Forelimb muscle (tissue), 1 donor: ENCODE results near the gene E2F4. TPM values are rescaled to one million over a fixed set of nuclear protein-coding genes. Genes with fewer than 3 reads are reported as not detected.

ENCODE experiments used
- DNase-seq: peaks from one replicate; pipeline ENCODE4 v3.0.0-alpha.2; 2013; ENCODE audit warnings: low read depth
- polyA plus RNA-seq: library from polyadenylated mRNA; unstranded; fragments of 120-200 nt; gene quantifications from one replicate; pipeline ENCODE4 v1.2.1, GENCODE V29; 2013; ENCODE audit not compliant: insufficient read length

Gene E2F4
- polyA plus RNA-seq, 1 donor = 40.5 TPM

DNA sequence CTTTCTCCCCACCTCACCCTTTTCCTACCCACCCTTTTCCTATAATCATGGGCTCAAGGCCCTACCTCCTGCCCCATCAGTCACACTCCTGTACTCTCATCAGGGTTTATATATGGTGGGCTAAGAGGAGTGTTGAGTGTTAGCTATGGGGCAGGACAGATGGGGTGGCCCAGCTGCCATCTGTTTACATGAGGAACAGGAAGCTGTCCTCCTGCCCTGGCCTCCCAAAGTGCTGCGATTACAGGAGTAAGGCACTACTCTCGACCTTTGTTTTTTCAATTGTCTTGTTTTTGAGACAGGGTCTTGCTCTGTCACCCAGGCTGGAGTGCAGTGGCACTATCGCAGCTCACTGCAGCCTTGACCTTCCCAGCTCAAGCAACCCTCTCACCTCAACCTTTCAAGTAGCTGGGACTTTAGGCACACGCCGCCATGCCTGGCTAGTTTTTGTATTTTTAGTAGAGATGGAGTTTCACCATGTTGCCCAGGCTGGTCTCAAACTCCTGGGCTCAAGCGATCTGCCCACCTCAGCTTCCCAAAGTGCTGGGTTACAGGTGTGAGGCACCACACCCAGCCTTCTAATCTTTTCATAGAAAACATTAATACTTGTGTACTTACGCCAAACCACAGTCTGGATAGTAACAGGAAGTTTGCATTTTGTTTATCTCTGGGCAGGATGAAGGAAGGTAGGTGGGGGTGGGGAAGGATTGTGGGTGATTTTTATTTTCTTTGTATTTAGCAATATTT is 33.9 kb upstream of the E2F4 start:
- no peak for DNase-seq

DNA sequence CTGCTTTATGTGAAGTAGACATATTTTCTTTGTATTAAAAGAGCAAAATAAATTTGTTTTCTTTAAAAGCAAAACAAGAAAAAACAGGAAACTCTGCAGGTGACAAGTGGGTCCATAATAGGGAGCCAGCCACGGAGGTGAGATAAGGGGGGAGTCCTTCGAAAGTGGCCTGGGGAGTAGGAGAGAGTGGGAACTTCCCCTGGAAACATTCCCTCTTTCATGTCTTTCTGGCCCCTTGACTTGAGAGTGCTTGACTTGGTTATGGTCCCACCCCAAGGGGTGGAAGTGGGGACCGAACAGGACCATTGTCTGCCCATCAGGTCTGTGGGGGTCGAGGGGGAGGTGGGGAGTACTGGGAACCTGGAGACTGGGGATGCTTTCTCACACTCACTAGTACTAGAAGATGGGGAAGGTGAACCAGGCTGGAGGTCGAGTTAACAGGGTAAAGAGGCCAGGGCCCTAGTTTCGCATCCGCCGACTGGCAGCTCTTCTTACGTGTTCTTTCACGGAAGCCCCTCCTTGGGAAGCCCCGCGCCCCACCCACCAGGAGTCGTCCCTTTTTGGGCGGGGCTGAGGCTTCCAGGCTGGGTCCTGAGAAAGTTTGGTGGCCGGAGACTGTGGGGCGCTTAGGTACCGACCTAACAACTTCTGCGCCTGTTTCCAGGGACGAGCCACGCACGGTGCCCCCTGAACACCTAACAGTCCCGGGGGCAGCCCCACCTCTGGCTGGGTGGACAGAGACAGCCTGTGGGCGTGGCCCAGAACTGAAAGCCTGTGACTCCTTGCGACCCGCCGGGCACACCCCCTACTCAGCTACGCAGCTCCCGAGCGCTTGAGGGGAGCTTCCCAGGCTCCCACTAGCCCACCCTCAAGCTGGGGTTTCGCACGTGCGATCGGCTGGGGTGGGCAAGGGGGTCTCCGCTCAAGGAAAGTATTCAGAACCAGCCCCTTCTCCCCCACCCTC is 33.0 kb upstream of the E2F4 start:
- DNase-seq = no peak

DNA sequence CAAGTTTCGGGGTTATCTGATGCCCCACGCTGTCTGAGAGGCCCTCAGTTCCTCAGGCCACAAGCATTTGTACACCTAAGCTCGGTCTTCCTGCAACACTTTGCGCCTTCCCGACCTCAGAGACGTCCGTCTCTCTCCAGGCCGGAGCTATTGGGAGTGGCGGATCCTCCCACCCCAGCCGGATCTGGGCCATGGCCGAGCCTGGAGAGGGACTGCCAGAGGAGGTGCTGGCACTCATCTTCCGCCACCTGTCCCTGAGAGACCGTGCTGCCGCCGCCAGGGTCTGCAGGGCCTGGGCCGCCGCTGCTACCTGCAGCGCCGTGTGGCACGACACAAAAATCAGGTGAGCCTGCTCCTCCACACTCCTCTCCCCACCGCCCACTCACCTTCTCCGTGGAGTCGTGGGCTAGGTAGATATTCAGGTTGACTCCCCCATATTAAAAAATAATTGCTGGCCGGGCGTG is 30.3 kb upstream of the E2F4 start:
- no peak for DNase-seq

- DNase-seq = no peak
Measured at GRCh38 chr16:67162506-67163163, 29.3 kb upstream of the E2F4 start.

GRCh38 chr16:67163164-67163998 is 28.6 kb upstream of the E2F4 start:
- DNase-seq = no peak

DNA sequence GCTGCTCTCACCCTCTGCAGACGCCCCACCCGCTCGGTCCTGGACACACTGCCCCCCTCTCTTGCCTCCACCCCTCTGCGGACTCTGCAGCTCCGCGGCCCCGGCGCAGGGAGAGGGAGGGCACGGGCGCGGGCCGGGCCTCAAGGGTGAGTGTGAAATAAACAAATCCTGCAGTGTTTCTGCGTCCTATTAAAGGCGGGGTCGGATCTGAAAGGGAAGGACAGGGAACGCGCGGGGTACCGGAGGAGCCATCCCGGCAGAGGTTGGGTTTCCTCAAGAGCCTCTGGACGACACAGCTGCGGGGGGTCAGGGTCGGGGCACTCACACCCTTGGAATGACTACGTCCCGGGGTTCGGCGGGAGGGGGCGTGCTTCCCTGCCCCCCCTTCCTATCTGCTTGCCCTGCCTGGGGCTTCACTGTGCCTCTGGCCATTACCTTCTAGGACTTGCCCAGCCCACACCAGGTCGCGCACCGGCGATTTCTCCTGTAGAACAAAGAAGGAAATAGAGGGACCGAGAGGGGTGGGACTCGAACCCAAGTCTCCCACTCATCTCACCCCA is 27.9 kb upstream of the E2F4 start:
- DNase-seq = no peak

GRCh38 chr16:67164599-67165061 is 27.3 kb upstream of the E2F4 start, which contains the start of gene HSF4:
HSF4 (plus strand) TSS chr16:67164745; CDS start chr16:67164812, 67 bp downstream.
- no peak for DNase-seq

DNA sequence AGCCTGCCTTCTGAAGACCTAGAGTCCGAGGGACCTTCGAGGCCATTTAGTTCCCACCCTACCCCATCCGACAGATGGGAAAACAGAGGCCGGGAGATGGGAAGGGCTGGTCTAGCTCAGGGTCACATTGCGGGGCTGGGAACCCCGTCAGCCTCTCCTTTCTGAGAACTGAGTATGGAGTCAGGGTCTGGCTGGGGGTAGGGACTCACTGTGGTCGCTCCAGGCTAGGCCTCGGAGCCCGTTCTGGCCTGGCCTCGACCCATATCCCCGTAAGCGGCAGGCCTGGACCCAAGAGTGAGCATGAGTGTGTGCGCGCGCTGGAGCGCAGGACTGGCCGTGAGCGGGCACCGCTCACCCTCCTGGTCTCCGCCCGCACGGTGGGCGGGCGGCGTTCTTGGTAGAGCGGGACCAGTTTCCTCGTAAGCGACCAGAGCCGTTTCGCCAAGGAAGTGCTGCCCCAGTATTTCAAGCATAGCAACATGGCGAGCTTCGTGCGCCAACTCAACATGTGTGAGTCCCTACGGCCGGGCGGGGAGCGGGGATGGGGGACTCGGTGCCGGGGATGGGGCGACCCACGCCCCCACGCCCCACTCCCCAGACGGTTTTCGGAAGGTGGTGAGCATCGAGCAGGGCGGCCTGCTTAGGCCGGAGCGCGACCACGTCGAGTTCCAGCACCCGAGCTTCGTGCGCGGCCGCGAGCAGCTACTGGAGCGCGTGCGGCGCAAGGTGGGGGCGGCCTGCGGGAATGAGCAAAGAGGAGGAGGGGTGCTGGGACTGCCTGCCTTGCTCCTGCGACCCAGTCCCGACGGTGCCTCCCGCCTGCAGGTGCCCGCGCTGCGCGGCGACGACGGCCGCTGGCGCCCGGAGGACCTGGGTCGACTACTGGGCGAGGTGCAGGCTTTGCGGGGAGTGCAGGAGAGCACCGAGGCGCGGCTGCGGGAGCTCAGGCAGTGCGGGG is 26.6 kb upstream of the E2F4 start:
- no peak for DNase-seq

DNA sequence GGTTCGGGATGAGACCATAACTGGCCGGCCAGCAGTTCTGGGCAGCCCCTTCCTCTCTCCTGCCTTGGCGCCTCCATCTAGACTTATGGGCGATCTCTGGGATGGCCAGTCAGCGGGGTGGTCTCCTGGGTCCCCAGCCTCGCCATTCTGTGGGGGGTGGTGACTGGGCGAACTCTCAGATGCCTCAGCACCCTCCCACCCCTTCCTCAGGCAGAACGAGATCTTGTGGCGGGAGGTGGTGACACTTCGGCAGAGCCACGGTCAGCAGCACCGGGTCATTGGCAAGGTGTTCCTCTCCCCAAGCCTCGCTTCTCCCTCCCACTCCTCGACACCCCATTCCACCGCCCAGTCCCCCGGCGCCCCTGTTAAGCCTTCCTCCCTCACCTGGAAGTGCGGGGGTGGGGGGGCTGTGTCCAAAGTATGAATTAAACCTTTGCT is 25.8 kb upstream of the E2F4 start:
- no peak for DNase-seq

- DNase-seq = no peak
Measured at GRCh38 chr16:67166598-67167168, 25.3 kb upstream of the E2F4 start.

DNA sequence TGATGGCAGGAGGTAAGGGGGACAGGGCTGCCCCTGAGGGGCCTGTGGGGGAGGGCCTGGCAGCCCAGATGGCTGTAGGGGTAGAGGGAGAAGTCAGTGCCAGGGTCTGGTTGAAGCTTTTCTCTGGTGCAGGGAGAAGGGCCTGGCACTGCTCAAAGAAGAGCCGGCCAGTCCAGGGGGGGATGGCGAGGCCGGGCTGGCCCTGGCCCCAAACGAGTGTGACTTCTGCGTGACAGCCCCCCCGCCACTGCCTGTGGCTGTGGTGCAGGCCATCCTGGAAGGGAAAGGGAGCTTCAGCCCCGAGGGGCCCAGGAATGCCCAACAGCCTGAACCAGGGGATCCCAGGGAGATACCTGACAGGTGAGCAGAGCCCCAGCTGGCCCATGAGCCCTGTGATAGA is 24.4 kb upstream of the E2F4 start:
- no peak for DNase-seq

- DNase-seq = no peak
Measured at GRCh38 chr16:67169011-67169451, 22.9 kb upstream of the E2F4 start.

GRCh38 chr16:67169642-67170167 is 22.2 kb upstream of the E2F4 start:
- no peak for DNase-seq

- DNase-seq = no peak
Measured at GRCh38 chr16:67170168-67170948, 21.6 kb upstream of the E2F4 start, which contains the start of gene NOL3. NOL3 (plus strand) TSS chr16:67170538.

DNA sequence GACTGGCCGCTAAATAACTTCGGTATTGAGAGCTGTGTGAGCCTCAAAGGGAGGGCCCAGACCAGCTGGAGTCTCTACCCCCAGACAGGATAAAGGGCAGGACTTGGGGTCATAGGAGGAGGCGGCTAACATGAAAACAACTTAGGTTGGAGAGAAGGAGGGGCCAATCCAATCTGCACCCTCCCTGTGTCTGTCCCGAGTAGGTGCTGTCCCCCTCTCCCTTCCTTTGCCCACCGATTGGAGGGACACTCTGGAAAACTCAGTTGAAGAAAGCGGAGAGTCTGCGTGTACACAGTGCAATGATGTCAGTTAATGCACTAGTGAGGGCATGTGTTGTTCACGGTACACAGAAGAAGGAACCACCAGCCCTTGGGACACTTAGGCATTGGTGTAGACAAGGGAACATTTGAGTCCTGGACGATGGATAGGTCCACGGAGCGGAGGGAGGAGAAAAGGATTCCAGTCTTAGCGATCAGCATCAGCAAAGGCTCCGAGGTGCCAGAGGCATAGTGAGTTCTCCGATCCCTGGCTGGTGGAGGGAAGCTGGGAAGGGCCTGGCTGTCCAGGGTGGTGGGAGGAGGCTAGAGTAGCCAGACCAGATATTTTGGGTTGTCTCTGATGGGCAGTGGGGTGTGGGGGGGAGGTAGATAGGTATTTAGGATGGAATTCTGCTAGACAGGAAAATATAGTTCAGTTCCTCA is 20.9 kb upstream of the E2F4 start:
- DNase-seq = no peak

DNA sequence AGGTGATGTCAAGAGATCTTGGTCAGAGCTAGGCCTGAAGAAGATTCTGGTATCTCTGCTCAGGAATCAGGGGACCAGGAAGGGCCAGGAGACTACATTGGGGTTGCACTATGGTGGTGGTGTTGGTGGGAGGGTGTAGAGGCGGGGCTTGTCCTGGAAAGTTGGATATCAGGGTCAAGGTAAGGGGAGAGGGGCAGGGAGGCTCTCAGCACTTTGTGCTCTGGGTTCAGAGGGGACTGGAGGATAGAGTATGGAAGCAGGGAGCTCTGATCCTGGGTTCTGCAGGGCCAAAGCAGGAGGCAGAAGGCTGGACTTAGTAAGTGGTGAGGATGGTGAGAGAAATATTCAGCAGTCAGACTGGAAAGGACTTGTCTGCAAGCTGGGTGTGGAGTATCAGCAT is 18.6 kb upstream of the E2F4 start:
- DNase-seq = no peak
